Thyroid gland (tissue), 4 donors: Measurements from ENCODE around the gene ZDHHC12.

Source experiments
- CTCF ChIP-seq, 6 experiments: fragments of 200-600 bp in 3 of 6; fragments of 450-650 bp in 3 of 6; sonication (generic) in 3 of 6; IDR thresholded peaks; one replicate each; pipeline ENCODE4 v1.5.1; 2016 to 2019; ENCODE audit warnings: antibody characterized with exemption in 6 of 6, mild to moderate bottlenecking in 2 of 6, inconsistent platforms in 1 of 6, moderate library complexity in 1 of 6
- POLR2A ChIP-seq, 2 donors: fragments of 450-650 bp; IDR thresholded peaks; one replicate each; pipeline ENCODE4 v1.6.1; 2017; ENCODE audit warnings: antibody characterized with exemption in 2 of 2, mild to moderate bottlenecking in 2 of 2, moderate library complexity in 1 of 2

- TF ChIP-seq CTCF (IDR thresholded peaks at IDR 0.05) (no peak), POLR2A (IDR thresholded peaks at IDR 0.05) (no peak)
Observed at GRCh38 chr9:128689820-128690683, 33.9 kb downstream of the ZDHHC12 start.
